Middle frontal gyrus (tissue), 1 donor: ENCODE results near the gene LZTR1.

Experiments used
- DNase-seq: peaks from one replicate; pipeline ENCODE4 v3.0.0-alpha.2; 2015; ENCODE audit warnings: low spot score; ENCODE audit errors: extremely low spot score

Gene LZTR1

DNA sequence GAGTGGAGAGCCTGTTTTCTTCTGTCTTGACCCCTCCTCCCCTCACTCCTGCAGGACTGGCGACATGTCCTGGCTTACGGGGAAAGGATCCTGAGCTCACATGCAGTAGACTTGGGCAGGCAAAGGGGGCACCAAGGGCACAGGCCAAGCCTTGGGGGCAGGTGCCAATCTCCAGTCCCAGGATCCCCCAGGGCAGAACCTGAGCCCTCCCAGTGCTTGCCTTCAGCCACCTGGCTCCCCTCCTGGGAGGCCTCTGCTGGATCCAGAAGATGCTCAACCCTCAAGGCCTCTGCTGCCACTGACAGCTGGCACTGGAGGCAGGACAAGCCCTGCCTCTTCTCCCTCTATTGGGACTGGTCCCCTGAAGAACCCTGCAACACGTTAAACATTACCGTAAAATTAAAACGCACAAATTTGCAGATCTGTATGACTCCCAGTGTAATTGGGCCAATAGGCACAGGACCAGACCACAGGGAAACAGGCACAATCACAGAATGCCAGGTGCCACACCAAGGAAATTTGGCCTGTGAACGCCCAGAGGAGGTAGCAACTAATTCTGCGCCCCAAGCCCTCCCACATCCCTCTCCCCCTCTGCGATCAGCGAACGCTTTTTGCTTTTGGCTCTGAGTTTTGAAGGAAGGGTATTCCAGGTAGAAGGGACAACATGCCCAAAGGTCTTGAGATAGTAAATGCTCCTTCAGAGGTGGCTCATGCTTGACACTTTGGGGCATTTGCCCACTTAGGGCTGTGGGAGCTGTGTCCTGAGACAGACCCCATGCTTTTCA is 967 bp upstream of the LZTR1 start:
- no peak for DNase-seq

DNA sequence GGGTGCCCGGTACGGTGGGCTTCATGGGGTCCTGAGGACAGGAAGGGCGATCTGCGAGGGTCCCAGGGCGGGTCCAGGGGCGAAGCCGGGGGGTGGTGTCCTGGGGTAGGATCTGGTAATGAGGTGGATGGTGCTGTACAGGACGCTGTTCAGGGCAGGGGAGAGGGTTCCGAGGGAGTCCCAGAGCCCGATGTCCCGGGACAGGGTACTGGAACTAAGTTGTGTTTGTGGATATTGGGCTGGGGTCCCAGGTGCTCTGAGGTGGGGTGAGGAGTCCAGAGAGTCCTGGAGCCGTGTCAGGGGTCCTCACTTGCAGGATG is 426 bp downstream of the LZTR1 start:
- DNase-seq, result no peak

DNA sequence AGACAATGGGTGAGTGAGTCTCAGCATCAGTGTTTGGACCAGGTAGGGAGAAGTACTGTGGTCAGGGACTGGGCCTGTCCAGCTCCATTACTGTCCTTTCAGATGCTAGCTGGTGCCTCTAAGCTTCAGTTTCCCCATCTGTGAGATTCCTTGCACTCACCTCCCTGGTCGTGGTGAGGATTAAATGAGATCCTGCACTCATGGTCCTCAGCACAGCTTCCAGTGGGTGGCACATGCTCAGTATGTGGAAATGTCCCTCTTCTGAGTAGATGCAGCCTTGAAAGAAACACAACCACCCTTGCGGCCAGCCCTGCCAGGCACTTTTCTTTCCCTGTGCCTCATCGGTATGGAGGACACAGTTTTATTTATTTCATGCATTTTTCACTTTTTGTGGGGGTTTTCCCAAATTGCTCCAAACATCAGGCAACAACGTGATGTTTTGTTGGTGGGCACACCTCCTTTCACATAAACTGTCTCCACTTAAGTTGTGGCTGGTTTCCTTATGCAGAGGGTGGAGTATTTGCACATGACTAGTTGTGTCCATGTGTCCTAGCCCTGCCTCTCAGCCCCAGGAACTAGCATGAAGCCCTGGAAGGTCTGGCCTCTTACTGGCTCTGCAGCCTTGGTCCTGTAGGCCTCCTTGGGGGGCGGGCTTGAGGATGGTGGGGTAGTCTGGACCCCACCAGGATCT is 1.1 kb downstream of the LZTR1 start:
- DNase-seq, result no peak

DNA sequence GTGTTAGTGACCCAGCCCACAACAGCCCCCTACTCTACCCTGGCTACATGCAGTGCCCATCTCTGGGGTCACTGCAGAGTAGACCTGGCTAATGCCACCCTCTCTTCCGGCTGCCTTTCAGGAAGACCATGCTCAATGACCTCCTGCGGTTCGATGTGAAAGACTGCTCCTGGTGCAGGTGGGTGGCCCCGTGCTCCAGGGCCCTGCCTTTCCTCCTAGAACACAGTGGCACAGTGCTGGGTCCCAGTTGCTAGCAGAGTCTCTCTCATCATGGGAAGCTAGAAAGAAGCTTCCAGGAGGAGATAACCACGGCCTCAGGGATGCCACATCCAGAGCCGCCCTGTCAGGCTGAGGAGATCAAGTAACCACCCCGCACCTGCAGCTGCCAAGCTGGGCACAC is 3.6 kb downstream of the LZTR1 start:
- DNase-seq, result no peak

DNA sequence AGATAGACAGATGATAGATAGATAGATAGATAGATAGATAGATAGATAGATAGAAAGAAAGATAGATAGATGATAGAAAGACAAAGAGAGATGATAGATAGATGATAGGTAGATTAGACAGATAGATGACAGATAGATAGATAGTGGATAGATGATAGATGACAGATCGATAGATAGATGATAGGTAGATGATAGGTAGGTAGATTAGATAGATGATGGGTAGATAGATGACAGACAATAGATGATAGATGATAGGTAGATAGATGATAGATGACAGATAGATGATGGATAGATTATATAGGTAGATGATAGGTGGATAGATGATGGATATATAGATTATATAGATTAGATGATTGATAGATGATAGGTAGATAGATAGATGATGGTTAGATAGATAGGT is 4.3 kb downstream of the LZTR1 start:
- no peak for DNase-seq

DNA sequence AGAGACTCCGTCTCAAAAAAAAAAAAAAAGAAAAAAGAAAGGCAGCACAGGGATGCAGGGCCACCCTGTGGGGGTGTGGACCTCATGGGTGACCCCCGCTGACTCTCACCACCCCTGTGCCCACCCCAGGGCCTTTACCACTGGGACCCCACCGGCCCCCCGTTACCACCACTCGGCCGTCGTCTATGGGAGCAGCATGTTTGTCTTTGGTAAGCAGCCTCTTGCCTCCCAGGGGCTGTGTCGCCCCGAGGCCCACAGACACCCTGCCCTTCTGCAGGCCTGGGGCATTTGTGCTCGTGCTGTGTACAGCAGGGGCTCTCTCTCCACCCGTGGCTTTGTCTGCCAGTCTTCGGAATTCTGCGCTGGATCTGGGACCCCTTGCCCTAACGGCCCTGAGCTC is 5.3 kb downstream of the LZTR1 start:
- DNase-seq, result no peak

DNA sequence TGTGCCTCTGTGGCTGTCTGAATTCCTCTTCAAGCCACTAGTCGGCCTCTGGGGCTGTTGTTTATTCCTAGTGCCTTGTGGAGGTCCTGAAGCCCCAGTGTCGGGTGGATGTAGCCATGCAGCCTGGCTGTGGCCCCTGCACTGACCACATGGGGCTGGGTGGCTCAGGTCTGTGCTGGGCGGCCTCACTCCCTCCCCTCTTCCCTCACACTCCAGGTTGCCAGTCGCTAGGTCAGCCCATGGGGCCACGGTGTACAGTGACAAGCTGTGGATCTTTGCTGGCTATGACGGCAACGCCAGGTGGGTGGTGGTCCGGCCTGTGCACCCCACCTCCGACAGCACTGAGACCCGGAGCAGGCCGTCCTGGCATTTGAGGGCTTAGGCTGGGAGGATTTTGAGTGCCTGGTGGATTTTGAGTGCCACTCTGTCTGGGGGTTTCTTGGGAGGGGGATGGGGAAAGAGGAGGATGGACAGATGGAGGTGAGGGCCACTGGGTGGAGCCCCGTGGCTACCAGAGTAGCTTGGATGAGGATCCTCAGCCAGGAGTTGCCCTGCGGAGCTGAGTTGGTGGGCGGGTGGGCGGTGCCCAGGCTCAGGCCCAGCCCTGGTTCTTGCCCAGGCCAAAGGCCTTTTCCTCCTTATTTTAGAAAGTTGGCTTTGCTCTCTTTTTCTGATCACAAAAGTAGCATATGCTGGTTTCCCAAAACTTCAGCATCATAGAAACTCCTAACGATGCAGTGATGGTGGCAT is 6.7 kb downstream of the LZTR1 start:
- DNase-seq, result no peak

DNA sequence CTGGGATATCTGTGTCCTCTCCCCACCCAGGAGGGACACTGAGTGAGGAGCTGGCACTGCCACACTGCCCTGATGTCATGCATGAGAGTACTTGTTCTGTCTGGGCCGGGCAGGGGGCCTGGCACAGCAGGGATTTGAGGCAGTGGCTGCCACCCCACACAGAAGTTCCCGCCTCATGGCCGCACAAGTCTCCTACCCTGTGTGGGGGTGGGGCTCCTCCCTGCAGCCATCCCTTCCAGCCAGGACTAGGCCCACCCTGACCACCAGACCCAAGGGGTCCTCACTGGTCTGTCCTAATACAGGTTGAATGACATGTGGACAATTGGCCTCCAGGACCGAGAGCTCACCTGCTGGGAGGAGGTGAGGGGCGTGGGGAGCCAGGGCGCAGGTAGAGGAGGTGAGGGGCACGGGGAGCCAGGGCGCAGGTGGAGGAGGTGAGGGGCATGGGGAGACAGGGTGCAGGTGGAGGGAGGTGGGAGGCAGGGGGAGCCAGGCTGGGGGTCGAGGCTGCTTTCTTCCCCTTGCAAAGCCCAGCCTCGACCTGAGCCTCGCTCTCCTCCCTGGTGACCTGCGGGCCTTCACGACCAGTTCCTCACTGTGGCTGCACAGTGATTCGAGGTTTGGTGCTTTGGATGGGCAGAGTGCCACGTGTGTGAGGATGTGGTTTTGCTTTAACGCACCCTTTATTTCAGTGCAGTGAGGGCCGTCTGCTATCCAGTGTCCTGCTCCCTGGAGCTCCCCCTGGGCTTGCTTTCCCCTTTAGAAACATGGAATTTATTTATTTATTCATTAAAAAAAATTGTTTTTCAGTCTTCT is 7.4 kb downstream of the LZTR1 start:
- no peak for DNase-seq

DNA sequence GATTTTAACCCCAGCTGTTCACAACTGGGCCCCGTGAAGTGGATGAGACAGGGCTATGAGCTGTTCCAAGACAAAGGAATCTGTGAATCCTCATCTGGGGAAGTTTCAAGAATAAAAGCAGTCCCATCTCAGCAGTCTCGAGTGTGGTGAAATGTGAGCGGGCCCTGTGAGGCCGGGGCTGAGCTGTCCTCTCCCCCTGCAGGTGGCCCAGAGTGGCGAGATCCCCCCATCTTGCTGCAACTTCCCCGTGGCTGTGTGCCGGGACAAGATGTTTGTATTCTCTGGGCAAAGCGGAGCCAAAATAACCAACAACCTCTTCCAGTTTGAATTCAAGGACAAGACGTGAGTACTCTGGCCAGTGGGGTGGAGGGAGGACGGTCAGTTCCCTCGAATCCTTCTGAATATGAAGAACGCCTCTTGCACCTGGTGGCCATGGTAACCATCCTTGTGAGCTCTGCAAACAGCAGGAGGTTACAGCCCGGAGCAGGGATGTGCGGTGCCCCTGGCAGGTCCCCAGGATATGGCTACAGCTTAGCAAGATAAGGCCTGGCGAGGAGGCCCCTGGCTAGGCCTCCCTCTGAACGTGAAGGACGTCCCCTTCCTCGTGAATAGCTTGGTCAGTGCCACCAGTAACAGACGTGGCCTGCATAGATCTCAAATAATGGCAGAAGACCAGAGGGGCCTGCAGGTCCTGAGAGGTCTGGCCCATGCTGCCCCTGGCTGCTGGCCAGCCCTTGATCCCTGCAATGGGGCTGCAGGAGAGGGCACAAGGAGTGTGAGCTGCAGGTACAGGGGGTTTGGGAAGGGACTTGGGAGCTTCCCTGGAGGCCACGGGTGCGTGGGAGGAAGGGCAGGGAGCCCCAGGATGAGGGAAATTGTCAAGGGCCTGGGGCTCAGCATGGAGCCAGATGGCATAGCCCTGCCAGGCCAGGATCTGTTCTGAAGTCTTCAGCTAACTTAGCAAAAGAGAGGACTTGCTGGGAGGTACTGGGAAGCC is 8.4 kb downstream of the LZTR1 start:
- DNase-seq, result no peak

DNA sequence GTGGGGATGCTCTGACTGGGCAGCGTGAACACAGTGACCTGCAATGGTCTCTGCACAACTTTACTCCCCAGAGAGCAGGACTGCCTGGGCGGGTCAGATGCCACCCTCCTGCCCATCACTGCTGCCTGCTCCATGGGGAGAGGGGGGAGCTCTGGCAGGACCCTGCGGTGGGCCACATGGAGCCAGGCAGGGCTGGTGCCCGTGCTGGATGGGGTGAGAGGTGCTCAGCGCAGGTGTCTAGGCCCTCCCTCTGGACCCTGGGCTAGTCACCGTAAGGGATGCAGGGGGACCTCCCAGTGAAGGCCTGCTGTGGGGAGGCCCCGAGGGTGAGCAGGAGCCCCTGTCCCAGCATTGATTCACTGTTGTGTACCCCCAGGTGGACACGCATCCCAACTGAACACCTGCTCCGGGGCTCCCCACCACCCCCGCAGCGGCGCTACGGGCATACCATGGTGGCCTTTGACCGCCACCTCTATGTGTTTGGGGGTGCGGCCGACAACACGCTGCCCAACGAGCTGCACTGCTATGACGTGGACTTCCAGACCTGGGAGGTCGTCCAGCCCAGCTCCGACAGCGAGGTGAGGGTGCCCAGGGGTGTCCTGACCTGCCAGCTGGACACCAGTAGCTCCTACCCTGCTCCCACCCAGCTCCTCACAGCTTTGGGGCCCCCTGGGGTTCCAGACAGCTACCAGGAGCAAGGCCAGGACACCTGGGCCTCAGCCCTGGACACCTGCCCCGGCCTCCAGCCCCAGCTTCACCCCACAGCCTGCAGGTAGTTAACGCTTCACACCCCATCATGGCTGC is 9.4 kb downstream of the LZTR1 start:
- no peak for DNase-seq

DNA sequence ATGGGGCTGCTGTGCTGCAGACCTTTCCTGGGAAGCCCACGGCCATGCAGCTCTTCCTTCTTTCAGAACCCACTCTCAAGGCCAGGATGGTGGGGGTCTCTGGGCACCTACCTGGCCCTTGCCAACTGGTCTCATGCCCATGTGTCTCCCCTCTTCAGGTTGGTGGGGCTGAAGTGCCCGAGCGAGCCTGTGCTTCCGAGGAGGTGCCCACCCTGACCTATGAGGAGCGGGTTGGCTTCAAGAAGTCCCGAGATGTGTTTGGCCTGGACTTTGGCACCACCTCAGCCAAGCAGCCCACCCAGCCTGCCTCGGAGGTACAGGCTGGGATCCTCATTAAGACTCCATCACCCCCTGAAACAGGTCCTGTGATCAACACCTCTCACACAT is 10.0 kb downstream of the LZTR1 start:
- DNase-seq, result no peak

DNA sequence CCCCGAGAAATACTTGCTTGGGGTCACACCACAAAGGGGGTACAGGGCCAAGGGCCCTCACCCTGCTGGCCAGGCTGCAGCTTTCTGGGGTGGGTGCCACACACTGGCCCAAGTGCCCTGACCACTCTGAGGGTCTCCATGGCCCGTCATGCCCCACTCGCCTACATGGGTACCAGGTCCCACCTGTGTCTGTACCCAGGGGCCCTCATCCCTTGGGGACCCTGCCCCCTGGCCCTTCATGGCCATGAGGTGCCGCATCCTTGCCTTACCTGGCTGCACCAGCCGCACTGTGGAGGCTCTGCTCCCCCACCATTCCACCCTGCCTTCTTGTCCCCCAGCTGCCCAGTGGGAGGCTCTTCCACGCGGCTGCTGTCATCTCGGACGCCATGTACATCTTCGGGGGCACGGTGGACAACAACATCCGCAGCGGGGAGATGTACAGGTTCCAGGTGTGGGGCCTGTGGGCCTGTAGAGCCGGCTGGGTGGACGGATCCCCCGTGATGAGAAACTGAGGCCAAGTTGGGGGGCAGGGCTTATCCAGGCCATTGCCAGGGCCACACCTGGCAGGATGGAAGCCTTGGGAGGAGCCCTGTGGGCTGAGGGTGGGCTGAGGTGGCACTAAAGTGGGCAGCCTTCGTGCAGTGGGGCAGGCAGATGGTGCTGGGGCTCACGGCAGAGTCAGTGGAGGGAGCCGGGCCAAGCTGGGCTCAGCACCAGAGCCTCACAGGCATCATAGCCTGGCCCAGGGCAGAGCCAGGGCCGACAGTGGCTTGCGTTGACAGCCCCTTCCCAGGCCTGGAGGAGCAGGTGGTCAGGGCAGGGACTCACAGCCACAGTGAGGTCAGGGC is 10.6 kb downstream of the LZTR1 start:
- no peak for DNase-seq

DNA sequence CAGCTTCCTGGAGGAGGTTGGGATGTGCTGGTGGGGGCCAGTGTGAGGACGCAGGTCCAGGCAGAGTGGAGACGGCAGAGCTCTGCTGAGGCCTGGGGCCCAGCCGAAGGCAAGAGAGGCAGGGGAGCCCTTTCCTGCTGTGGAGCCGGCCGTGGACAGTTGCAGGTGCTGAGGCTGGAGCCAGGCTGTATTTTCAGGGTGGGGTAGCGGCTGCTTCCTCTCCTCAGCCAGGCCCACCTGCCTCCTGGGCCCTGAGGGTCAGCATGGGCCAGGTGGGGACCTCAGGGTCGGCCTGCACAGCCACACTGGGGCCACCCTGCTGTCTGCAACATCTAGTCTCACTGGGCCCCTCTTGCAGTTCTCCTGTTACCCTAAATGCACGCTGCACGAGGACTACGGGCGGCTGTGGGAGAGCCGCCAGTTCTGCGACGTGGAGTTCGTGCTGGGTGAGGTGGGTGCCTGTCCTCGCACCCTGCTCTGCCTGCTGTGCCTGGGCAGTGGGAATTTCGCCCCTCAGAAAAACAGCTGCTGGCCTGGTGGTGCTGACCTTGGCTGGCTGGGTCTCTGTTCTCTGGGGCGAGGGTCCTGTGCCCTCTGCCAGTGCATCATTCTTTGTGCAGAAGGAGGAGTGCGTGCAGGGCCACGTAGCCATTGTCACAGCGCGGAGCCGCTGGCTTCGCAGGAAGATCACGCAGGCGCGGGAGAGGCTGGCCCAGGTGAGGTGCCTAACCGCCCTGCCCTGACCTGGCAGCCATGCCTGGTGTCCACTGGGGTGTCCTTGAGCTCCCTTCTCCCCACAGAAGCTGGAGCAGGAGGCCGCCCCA is 11.4 kb downstream of the LZTR1 start:
- DNase-seq, result no peak

DNA sequence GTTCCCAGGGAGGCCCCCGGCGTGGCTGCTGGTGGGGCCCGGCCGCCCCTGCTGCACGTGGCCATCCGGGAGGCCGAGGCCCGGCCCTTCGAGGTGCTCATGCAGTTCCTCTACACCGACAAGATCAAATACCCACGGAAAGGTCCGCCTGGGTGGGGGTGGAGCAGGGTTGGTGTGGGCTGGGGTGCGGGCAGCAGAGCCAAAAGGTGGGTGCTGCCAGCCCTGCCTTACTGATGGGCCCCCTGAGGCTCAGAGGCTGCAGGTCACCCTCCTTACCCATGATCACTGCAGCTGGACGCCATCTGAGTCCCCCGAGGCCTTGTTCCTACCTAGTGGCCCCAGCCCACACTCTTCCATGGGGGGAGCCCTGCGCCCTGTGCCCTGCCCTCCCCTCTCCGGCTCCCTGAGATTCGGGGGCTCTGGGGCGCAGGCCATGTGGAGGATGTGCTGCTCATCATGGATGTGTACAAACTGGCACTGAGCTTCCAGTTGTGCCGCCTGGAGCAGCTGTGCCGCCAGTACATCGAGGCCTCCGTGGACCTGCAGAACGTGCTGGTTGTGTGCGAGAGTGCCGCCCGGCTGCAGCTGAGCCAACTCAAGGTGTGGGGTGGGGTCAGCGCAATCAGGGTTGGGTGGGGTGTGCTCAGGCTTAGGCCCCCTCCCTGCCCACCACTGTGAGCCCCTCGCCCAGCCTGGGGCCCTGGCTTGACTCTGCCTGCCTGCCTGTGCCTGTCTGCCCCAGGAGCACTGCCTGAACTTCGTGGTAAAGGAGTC is 12.2 kb downstream of the LZTR1 start:
- no peak for DNase-seq

DNA sequence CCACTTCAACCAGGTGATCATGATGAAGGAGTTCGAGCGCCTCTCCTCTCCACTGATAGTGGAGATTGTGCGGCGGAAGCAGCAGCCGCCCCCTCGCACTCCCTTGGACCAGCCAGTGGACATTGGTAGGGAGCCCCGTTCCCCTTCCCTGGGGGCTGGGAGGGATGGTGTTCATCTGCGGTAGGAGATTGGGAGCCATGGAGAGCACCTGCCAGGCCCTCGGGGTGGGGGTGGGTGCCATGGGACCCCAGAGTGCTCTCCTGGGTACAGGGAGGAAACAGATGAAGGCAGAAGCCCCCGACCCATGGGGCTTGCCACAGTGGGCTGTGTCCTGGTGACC is 12.8 kb downstream of the LZTR1 start:
- no peak for DNase-seq

DNA sequence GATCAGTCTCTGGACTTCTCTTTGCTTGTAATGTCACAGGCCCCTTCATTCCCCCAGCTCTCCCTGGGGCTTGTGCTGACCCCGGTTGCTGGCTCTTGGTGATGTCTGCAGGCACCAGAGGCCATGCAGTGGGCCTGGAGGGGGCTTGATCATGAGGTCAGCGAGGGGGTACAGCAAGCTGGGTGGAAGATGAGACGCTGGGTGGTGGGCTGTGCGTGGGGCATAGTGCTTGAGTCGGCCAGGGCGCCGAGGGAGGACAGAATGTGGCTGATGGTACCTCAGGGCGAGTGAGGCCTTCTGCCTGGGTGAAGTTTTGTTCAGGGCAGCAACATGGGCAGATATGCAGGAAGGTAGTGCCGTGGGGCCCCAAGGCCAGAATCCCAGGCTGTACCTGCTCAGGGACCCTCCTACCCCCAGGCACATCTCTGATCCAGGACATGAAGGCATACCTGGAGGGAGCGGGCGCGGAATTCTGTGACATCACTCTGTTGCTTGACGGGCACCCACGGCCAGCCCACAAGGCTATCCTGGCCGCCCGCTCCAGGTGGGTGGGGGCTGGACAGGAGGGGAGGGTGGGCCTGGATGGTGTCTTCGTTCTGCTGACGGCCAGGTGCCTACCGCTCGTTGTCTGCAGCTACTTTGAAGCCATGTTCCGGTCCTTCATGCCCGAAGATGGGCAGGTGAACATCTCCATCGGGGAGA is 13.4 kb downstream of the LZTR1 start:
- DNase-seq, result no peak

DNA sequence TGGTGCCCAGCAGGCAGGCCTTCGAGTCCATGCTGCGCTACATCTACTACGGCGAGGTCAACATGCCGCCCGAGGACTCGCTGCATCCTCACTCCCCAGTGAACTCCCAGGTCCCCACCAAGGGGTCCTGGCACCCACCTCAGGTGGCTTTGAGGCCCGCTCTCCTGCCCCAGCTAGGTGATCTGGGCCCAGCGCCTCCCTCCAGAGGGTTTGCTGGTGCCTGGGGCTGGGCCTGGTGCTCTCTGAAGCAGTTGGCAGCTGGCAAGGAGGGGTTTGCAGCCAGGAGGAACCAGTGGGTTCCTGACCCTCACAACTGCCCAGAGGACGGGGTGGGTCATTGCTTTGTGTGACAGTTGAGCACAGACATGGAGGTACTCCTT is 13.9 kb downstream of the LZTR1 start:
- DNase-seq, result no peak
